CD1c-positive myeloid dendritic cell (primary cell): ENCODE data around the gene SH2D3C.

ENCODE experiments used
- DNase-seq: peaks from one replicate; pipeline ENCODE4 v3.0.0-alpha.2; 2016; ENCODE audit errors: extremely low spot score

SH2D3C gene

GRCh38 chr9:127785933-127786772 lies 7.7 kb upstream of the SH2D3C start, which contains the start of gene CDK9:
Gene CDK9 (plus strand): TSS chr9:127786034. CDS start chr9:127786149, 115 bp downstream.
- peak; percentile 95 for DNase-seq

DNA sequence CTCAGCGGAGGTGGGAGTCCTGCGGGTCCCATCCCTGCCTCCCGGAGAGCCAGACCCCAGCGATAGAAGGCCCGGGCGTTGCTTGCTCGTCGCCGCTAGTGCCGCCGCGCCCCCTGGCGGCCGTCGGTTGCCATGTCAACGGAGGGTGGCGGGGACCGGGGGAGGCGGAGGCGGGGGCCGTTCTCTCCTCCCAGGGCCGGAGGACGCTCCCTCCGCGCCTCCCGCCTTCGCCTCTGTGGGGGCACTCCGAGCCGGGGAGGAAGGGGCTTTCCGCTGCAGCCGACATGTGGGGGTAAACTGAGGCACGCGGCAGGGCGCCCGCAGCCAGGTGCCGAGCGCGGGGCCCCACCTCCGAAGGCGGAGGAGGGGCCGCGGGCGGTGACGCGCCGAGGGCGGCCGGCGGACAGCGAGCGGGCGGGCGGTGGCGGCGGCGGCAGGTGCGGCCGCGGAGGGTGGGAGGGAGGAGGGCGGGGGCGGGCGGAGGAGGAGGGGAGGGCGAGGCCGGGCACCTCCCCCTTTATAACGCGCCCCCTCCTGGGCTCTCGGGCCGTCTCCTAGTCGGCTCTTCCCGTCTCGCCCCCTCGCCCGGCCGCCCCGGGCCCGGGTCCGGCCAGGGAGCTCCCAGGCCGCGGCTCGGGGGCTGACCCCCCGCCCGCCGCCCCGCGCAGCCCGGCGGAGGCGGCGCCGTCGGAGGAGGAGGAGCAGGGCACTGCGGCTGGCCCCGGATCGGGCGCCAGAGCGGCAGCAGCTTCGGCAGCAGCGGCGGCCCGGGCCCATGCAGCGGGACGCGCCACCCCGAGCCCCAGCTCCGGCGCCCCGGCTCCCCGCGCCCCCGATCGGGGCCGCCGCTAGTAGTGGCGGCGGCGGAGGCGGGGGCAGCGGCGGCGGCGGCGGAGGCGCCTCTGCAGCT lies 6.8 kb upstream of the SH2D3C start:
- peak; percentile 90 for DNase-seq

GRCh38 chr9:127783111-127784008 lies 4.9 kb upstream of the SH2D3C start:
- peak; percentile 84 for DNase-seq

DNA sequence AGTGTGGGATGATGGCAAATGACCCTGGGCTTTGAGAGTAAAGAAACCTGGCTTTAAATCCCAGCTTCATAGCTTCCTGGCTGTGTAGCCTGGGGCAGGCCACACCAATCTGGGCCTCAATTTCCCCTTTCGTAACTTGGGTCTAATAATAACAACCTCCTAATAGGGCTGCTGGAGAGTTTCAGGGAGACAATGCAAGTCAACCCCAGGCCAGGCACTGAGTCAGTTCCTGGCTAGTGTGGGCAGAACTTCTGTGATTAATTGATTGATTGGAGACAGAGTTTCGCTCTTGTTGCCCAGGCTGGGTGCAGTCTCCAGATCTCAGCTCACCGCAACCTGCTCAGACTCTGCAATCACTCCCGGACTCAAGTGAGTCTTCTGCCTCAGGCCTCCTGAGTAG lies 3.3 kb upstream of the SH2D3C start:
- DNase-seq: peak; percentile 46

DNA sequence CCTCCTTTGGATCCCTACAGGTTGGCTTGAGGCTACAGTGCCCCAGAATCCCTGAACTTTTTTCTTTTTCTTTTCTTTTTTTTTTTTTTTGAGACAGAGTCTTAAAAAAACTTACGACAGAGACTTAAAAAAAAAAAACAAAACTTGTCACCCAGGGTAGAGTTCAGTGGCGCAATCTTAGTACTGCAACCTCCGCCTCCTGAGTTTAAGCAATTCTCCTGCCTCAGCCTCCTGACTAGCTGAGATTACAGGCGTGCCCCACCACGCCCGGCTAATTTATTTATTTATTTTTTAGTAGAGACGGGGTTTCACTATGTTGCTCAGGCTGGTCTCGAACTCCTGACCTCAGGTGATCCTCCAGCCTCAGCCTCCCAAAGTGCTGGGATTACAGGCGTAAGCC lies 2.4 kb upstream of the SH2D3C start:
- peak; percentile 80 for DNase-seq

DNA sequence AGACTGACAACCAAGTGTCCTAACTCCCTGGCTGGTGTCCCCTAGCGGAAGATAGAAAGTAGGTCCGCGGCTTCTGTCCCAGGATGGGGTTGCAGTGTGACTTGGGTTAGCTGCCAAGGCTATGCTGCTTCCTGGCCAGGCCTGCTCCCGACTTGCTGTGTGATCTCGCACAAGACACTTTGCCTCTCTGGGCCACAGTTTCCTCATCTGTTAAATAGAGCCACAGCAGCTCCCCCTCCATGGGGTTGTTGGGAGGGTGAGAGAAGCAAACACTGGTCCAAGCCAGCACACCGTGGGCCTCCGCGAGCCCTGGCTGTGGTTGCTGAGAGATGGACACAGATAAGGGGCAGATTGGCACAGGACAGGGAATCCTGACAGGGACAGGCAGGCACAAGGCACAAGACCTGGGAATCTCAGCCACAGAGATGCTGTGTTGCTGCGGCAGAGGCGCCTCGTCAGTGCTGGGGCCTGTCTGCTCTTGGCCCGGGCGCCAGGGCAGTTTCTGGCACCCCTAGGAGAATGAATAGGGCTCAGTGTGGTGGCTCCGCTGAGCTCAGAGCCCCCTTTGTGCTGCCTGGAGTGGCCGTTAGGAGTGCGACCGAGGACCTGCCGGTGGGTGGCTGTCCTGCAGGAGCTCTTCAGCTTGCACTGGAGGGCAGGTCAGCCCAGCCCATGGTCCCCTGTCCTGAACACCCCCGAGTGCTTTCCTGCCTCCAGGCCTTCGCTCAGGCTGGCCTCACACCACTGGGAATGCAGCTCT lies 1.8 kb upstream of the SH2D3C start:
- DNase-seq: peak; percentile 21

- peak; percentile 79 for DNase-seq
Measured at GRCh38 chr9:127779136-127779981, 893 bp upstream of the SH2D3C start.

GRCh38 chr9:127777368-127777980 lies 992 bp downstream of the SH2D3C start:
- no peak for DNase-seq

- DNase-seq: no peak
Measured at GRCh38 chr9:127776924-127777289, 1.6 kb downstream of the SH2D3C start.

GRCh38 chr9:127776195-127776923 lies 2.1 kb downstream of the SH2D3C start:
- peak; percentile 85 for DNase-seq

DNA sequence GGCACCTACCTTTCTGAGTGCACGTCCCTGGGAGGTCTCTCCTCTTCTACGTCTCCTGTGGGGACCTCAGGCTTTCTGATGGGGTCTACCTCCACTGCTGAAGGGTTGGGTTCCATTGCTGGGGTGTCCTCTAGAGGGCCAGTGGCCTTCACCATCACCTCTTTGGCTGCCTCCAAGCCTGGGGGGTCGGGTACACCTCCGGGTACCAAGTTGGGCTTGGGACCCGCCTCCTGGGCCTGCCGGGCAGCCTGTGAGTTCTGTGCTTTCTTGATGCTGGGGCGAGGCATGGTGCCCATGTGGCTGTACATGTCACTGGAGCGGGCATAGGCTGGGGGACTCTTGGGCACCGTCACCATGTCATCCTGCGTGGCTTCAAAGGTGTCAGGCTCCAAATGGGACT lies 4.5 kb downstream of the SH2D3C start:
- no peak for DNase-seq

DNA sequence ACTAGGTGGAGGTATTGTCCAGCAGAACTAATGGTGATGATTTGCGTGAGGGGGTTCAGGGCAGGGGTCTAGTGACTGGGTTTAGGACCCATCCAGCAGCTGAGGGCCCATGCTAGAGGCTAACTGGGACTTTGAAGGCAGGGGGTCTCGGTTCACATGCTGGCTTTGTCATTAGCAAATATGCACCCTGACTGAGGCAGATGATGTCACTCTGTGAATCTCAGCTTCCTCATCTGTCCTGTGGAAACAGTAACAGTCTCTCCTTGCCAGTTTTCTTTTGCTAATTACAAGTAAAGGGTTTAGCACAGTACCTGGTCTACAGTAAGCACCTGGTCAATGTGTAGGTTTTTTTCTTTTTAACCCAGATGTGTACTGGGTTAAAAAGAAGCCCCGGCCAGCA lies 5.2 kb downstream of the SH2D3C start:
- DNase-seq: peak; percentile 33

DNA sequence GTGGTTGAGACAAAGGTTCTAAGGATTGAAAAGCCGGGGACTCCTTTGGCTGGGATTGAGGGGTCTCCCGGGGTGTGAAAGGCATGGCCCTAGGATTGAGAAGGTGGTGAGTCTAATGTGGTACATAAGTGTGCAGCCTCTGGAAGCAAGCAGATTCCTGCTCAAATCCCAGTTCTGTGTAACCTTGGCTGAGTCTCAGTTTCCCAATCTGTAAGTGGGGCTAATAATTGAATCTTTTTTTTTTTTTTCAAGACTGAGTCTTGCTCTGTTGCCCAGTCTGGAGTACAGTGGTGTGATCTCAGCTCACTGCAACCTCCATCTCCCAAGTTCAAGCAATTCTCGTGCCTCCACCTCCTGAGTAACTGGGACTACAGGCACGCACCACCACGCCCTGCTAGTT lies 5.9 kb downstream of the SH2D3C start:
- no peak for DNase-seq

DNA sequence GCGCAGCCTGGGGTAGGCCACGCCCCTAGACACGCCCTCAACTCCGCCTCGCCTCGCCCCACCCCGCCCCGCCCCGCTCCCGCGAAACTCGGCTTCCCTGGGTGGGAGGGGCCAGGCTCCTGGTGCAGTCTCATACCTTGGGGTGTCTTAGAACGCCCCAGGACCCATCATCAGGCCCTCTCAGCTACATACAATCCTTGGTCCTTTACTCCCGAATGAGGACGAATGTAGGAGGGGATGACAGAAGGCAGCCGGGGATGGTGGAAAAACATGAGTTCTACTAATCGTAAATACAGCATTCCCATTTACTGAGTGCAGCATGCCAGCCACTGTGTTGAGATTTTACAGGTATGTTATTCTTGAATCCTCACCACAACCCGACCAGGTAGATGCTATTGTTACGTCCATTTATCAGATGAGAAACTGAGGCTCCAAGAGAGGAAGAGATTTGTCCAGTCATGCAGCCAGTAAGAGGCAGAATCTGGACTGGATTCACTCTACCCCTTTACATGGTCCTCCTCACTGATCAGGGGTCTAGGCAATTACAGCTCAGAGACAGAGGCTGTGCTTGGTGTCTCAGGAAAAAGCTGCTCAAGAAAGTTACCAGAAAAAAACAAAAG lies 6.8 kb downstream of the SH2D3C start:
- DNase-seq: no peak

- DNase-seq: peak; percentile 98
Measured at GRCh38 chr9:127770905-127771569, 7.4 kb downstream of the SH2D3C start.

DNA sequence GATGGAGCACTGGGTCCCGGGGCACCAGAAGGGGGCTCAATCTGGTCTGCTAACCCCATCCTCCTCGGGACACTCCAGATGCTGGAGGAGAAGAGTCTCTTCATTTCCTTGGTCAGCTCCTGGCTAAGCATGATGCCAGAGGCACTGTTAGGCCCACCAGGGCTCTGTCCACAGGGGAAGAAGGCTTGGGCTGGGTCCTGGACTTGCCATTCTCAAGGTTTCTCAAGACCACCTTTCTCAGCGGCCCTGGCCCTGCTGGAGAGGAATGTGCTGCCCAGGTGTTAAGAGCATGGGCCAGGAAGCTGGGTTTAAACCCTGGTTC lies 7.9 kb downstream of the SH2D3C start:
- no peak for DNase-seq

DNA sequence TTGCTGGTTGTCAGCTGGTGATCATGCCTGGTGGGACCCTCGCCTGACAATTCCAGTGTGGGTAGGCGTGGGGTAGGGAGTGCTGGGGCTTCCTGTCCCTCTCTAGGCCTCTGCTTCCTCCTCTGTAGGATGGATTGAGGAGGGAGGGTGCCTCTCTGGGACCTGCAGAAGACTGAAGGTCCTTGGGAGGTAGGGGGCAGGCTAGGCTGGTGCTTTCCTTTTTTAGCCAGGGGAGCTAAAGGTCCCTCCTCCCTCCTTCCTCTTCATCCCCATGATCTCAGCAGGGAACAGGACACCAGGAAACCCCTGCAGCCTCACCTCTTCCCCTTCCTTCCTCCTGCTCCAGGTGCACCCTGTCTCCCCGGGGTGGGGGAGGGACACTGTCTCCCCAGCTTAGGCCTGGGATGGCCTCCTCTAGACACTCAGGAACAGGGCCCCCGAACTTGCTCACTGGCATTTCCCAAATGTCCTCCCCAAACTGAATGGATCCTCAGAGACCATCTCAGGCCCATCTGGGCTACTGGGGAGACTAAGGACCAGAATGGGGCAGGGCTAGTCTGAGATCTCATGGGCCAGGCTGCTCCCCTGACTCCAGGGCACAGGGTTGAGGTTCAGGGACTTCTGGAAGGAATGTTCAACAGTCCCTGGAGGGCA lies 8.4 kb downstream of the SH2D3C start:
- DNase-seq: peak; percentile 11
